ENCODE measurements around the gene ZCCHC2. TPM values are rescaled to one million over a fixed set of nuclear protein-coding genes. Genes with fewer than 3 reads are reported as not detected.

The ZCCHC2 gene
- total and polyA plus RNA-seq, 9 of the 15 experiments (the other 6 are each of a cell fraction or from before 2014, with no cell fraction given), result 1.0 to 9.2 (median 6.0) TPM

GRCh38 chr18:62522504-62523254 is at the start of gene ZCCHC2 (continued):
- TF ChIP-seq BRF1 (IDR thresholded peaks at IDR 0.05; ENCODE audit: borderline replicate concordance, extremely low read depth, insufficient read length), result no peak
- no peak for TF ChIP-seq NELFE (IDR thresholded peaks at IDR 0.05; ENCODE audit: insufficient read depth, insufficient read length)
- TF ChIP-seq PHF8 (IDR thresholded peaks at IDR 0.05; ENCODE audit: borderline replicate concordance, low read length), result peak; percentile 79; the same call in 1 of the 2 replicates
- peak; percentile 76 for TF ChIP-seq FOXP4 (CRISPR knock-in tag; IDR thresholded peaks at IDR 0.05; ENCODE audit: borderline replicate concordance)
- TF ChIP-seq SREBF2 (CRISPR knock-in tag; IDR thresholded peaks at IDR 0.05), result no peak
- no peak for TF ChIP-seq ESRRB (CRISPR knock-in tag; IDR thresholded peaks at IDR 0.05; ENCODE audit: borderline replicate concordance)
- TF ChIP-seq ELK1 (CRISPR knock-in tag; IDR thresholded peaks at IDR 0.05), result no peak
- TF ChIP-seq FOS (IDR thresholded peaks at IDR 0.05; ENCODE audit: extremely low read depth, insufficient read length), result no peak
- no peak for TF ChIP-seq ZNF124 (CRISPR knock-in tag; IDR thresholded peaks at IDR 0.05)
- peak; percentile 69 for TF ChIP-seq ZBTB12 (CRISPR knock-in tag; IDR thresholded peaks at IDR 0.05)
- TF ChIP-seq HMG20A (CRISPR knock-in tag; conservative IDR thresholded peaks at IDR 0.05), result no peak
- peak in 1 of 2 experiments; percentile 90; a peak in 2 of 4 replicates for TF ChIP-seq UBTF (IDR thresholded peaks at IDR 0.05; ENCODE audit: borderline replicate concordance in 1 of 2, low read depth in 2 of 2, low read length in 2 of 2)
- TF ChIP-seq TSHZ1 (CRISPR knock-in tag; IDR thresholded peaks at IDR 0.05), result no peak
- TF ChIP-seq RBM34 (IDR thresholded peaks at IDR 0.05; ENCODE audit: borderline replicate concordance, insufficient read depth, low read length), result no peak
- peak; percentile 73 for TF ChIP-seq NEUROD1 (IDR thresholded peaks at IDR 0.05; ENCODE audit: borderline replicate concordance, low read depth, low read length, partially characterized antibody)
- no peak for TF ChIP-seq ZNF41 (CRISPR knock-in tag; conservative IDR thresholded peaks at IDR 0.05)

Data from K562 (cell line).